MCF 10A (cell line): ENCODE data around the gene ADAMTS2. TPM values are rescaled to one million over a fixed set of nuclear protein-coding genes. Genes with fewer than 3 reads are reported as not detected.

Source experiments
- BruUV-seq: library from RNA; stranded (reverse); fragments of 400-500 nt; replicated peaks from 2 replicates; lab custom pipeline; 2021; lab: Mats Ljungman, UMichigan
- CTCF ChIA-PET: fragments of 300-600 bp; sonication (Branson Sonifier 250); formaldehyde crosslinking; extraction: SDS; loops from one replicate; lab custom pipeline; 2021; ENCODE audit warnings: antibody characterized with exemption, inconsistent platforms; lab: Yijun Ruan, JAX
- POLR2A ChIA-PET: fragments of 300-600, 350-650 bp; sonication (Branson Sonifier 250); formaldehyde crosslinking; extraction: SDS; loops from one replicate; lab custom pipeline; 2020; ENCODE audit warnings: antibody characterized with exemption, inconsistent platforms; lab: Yijun Ruan, JAX
- DNase-seq: peaks from one replicate; pipeline ENCODE4 v3.0.0-alpha.2; 2018; ENCODE audit not compliant: unreplicated experiment
- H3K27ac Mint-ChIP-seq: one replicate; pipeline ENCODE4 v1.8.0; 2022; ENCODE audit warnings: mild to moderate bottlenecking, low read depth, mixed read lengths; ENCODE audit not compliant: unreplicated experiment
- H3K27me3 Mint-ChIP-seq: one replicate; pipeline ENCODE4 v1.8.0; 2022; ENCODE audit warnings: mixed read lengths; ENCODE audit not compliant: insufficient read depth, unreplicated experiment
- H3K36me3 Mint-ChIP-seq: one replicate; pipeline ENCODE4 v1.8.0; 2022; ENCODE audit warnings: mild to moderate bottlenecking, moderate library complexity, mixed read lengths; ENCODE audit not compliant: insufficient read depth, unreplicated experiment
- H3K4me1 Mint-ChIP-seq: one replicate; pipeline ENCODE4 v1.8.0; 2022; ENCODE audit warnings: mixed read lengths; ENCODE audit not compliant: insufficient read depth, unreplicated experiment
- H3K4me3 Mint-ChIP-seq: one replicate; pipeline ENCODE4 v1.8.0; 2022; ENCODE audit warnings: mild to moderate bottlenecking, moderate library complexity, mixed read lengths; ENCODE audit not compliant: unreplicated experiment
- H3K9me3 Mint-ChIP-seq: one replicate; pipeline ENCODE4 v1.8.0; 2022; ENCODE audit warnings: mixed read lengths; ENCODE audit not compliant: unreplicated experiment
- intact Hi-C: fragments of 100-400 bp; cut with micrococcal nuclease; formaldehyde crosslinking; loops from 2 replicates; pipeline ENCODE4 v1.14.1; 2022
- total RNA-seq: library from RNA; stranded (reverse); gene quantifications from 2 replicates; pipeline ENCODE4 v1.2.3, GENCODE V29; 2022
- TF ChIP-seq, protein P1 (sequence below): fragments of 200-600 bp; IDR thresholded peaks from one replicate; pipeline ENCODE4 v1.8.0; 2022; ENCODE audit warnings: antibody characterized with exemption, mild to moderate bottlenecking; ENCODE audit not compliant: unreplicated experiment

ADAMTS2 gene
- total RNA-seq, 1 experiment from 2014 or later: not detected

DNA sequence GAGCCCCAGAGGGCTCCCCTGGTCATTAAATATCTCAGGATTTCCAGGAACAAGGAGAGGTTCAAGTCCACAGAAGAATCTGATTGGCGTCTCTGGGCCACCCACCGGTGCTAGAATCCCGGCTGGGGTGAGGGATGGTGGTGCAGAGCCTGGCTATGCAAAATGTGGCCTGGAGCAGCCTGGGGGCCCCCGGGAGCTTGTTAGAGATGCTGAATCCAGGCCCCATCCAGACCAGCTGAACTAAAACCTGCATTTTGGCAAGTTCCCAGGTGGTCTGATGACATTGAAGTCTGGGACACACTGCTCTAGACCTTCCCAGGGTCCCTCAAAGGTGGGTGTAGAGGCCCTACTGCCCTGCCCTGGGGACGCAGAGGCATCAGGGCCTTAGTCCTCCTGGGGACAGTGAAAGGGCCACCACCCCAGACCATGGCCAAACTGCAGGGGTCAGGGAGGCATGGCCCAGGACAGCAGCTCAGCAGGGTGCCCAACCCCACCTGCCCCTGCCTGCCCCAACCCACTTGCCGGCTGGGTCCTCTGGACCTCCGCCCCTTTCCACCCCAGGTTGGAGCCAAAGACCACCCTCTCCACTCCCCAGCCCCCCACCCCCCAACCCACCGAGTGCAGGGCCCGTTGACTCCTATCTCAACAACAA, 34.7 kb downstream of the ADAMTS2 start:
- H3K36me3 Mint-ChIP-seq: peaks cover 6% of the 10 kb centered on the region

DNA sequence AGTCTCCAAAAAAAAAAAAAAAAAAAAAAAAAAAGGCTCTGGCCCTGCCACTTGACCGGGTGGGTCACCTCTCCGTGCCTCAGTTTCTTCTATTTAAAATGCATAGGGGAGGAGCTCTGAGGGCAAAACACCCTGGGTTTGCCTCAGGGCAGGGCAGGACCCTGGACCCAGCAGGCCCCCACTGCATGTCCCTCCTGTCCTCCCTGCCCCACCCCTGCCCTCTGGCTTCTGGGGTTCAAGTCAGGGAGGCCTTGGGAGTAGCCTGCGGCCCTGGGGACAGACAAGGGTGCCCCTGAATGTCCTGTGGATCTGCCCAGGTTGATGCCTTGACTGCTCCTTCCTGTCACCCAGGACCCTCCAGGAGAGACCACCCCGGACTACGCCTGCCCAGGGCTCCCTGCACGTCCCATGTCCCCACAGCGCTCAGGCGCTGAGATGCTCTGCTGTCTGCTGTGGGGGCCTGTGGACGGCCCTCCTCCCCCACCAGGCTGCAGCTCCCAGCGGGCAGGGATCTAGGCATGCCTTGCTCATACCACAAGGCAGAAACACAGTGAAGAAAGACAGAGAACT, 35.4 kb downstream of the ADAMTS2 start:
- TF ChIP-seq, protein P1, sequence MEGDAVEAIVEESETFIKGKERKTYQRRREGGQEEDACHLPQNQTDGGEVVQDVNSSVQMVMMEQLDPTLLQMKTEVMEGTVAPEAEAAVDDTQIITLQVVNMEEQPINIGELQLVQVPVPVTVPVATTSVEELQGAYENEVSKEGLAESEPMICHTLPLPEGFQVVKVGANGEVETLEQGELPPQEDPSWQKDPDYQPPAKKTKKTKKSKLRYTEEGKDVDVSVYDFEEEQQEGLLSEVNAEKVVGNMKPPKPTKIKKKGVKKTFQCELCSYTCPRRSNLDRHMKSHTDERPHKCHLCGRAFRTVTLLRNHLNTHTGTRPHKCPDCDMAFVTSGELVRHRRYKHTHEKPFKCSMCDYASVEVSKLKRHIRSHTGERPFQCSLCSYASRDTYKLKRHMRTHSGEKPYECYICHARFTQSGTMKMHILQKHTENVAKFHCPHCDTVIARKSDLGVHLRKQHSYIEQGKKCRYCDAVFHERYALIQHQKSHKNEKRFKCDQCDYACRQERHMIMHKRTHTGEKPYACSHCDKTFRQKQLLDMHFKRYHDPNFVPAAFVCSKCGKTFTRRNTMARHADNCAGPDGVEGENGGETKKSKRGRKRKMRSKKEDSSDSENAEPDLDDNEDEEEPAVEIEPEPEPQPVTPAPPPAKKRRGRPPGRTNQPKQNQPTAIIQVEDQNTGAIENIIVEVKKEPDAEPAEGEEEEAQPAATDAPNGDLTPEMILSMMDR: no peak
- BruUV-seq: no TSS peak
- ChIA-PET CTCF (interaction anchor here (0.6 kb wide), 1 partner anchor 49 kb away, joined by 4 read pairs; no protein-coding TSS in a partner anchor), POLR2A (interaction anchor here (0.8 kb wide), 1 partner anchor 16 kb away, joined by 3 read pairs; no protein-coding TSS in a partner anchor)
- Mint-ChIP-seq H3K4me3 (no peak overlapping the region), H3K27me3 (no peaks in the 10 kb centered on the region), H3K36me3 (peaks cover 6% of the 10 kb centered on the region), H3K4me1 (peaks cover 13% of the 10 kb centered on the region), H3K9me3 (peaks cover 25% of the 10 kb centered on the region), H3K27ac (no peak overlapping the region)
- no peak for DNase-seq
- intact Hi-C loops: no loop called here

More for the DNA sequence above, 34.7 kb downstream of the ADAMTS2 start:
- CTCF ChIA-PET: no interaction called here
- BruUV-seq: no TSS peak
- POLR2A ChIA-PET: no interaction called here
- no peak overlapping the region for H3K27ac Mint-ChIP-seq
- no peak for DNase-seq
- H3K27me3 Mint-ChIP-seq: no peaks in the 10 kb centered on the region
- intact Hi-C loops: no loop called here
- peaks cover 11% of the 10 kb centered on the region for H3K4me1 Mint-ChIP-seq
- H3K9me3 Mint-ChIP-seq: peaks cover 21% of the 10 kb centered on the region
- H3K4me3 Mint-ChIP-seq: no peak overlapping the region
- TF ChIP-seq, protein P1: no peak

DNA sequence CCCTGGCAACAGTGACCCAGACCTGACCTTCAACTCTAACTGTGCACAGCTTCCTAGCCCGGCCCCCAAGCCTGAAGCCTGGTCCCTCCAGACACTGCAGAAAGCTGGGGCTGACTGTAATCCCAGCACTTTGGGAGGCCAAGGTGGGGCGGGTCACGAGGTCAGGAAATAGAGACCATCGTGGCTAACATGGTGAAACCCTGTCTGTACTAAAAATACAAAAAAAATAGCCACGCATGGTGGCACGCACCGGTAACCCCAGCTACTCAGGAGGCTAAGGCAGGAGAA, 35.9 kb downstream of the ADAMTS2 start:
- intact Hi-C loops: no loop called here
- POLR2A ChIA-PET: interaction anchor here (0.8 kb wide), 1 partner anchor 15 kb away, joined by 3 read pairs; no protein-coding TSS in a partner anchor
- CTCF ChIA-PET: interaction anchor here (0.6 to 0.8 kb wide), 2 partner anchors 48 to 336 kb away, joined by 3 to 4 read pairs; no protein-coding TSS in a partner anchor

More for the DNA sequence above, 35.9 kb downstream of the ADAMTS2 start:
- Mint-ChIP-seq H3K4me3 (no peak overlapping the region), H3K27me3 (no peaks in the 10 kb centered on the region), H3K36me3 (peaks cover 6% of the 10 kb centered on the region), H3K4me1 (peaks cover 18% of the 10 kb centered on the region), H3K27ac (no peak overlapping the region), H3K9me3 (peaks cover 27% of the 10 kb centered on the region)
- DNase-seq: no peak
- TF ChIP-seq, protein P1: no peak
- BruUV-seq: no TSS peak
